HepG2 (cell line): Measurements from ENCODE around the gene CAMK1. TPM values are rescaled to one million over a fixed set of nuclear protein-coding genes. Genes with fewer than 3 reads are reported as not detected.

Source experiments
- ATAC-seq: fragments of 200-7000 bp; cut with Tn5 transposase; 3 replicates; pipeline ENCODE4 v1.9.1; 2020; ENCODE audit warnings: mild to moderate bottlenecking, moderate library complexity
- BruUV-seq: library from RNA; stranded (reverse); fragments of 400-500 nt; replicated peaks from 2 replicates; lab custom pipeline; 2021; lab: Mats Ljungman, UMichigan
- CTCF ChIA-PET: fragments of 300-600 bp; formaldehyde crosslinking; extraction: SDS; loops from one replicate; lab custom pipeline; 2021; ENCODE audit warnings: low total read pairs, inconsistent platforms, low intra/inter-chr PET ratio; lab: Yijun Ruan, JAX
- POLR2A ChIA-PET: fragments of 350-600 bp; sonication (Branson Sonifier 250); formaldehyde crosslinking; loops from one replicate; lab custom pipeline; 2020; ENCODE audit warnings: antibody characterized with exemption, inconsistent platforms; lab: Yijun Ruan, JAX
- DNase-seq: peaks from one replicate; pipeline ENCODE4 v3.0.0-alpha.2; 2015; ENCODE audit warnings: low spot score
- FAIRE-seq: peaks from 3 replicates; lab custom pipeline; 2011; peaks lifted over from hg19 to GRCh38; lab: Jason Lieb, UNC
- H2AFZ ChIP-seq: one replicate; pipeline ENCODE4 v1.6.1; 2011; ENCODE audit warnings: low read length, inconsistent platforms
- H3K27ac ChIP-seq: fragments of 300-600 bp; 3 replicates; pipeline ENCODE4 v1.8.0; 2011; ENCODE audit warnings: mixed run types, mild to moderate bottlenecking, mixed read lengths, low read length, inconsistent platforms; ENCODE audit not compliant: insufficient read depth; ENCODE audit errors: extremely low read length
- H3K27me3 ChIP-seq, 2 experiments: fragments of 200-600 bp in 1 of 2; 2 replicates in 1 of 2; 3 replicates in 1 of 2; pipeline versions ENCODE4 v1.6.0 to v1.8.0; 2011; ENCODE audit warnings: low read length in 2 of 2, mild to moderate bottlenecking in 2 of 2, moderate library complexity in 2 of 2, inconsistent platforms in 1 of 2; ENCODE audit not compliant: insufficient read depth in 2 of 2, control insufficient read depth in 1 of 2
- H3K36me3 ChIP-seq, 2 experiments: fragments of 200-600 bp in 1 of 2; replicated peaks in 1 of 2; 2 replicates in 1 of 2; 3 replicates in 1 of 2; pipeline versions ENCODE4 v1.5.1 to v1.8.0; 2011; ENCODE audit warnings: low read length in 2 of 2, inconsistent platforms in 1 of 2; ENCODE audit not compliant: insufficient read depth in 2 of 2, control insufficient read depth in 1 of 2
- H3K4me1 ChIP-seq: 2 replicates; pipeline ENCODE4 v1.5.1; 2012; ENCODE audit warnings: low read length, inconsistent platforms; ENCODE audit not compliant: insufficient read depth
- H3K4me2 ChIP-seq: 2 replicates; pipeline ENCODE4 v1.6.0; 2011; ENCODE audit warnings: low read depth, low read length, inconsistent platforms
- H3K4me3 ChIP-seq, 3 experiments: fragments of 200-600 bp in 1 of 3; sonication (generic), shearing (Covaris generic) in 1 of 3; replicated peaks in 1 of 3; 2 replicates each; pipeline ENCODE4 v1.5.1; 2011 to 2016; ENCODE audit warnings: low read length in 3 of 3, inconsistent platforms in 2 of 3, low read depth in 2 of 3, mild to moderate bottlenecking in 2 of 3, control low read depth in 1 of 3, mixed read lengths in 1 of 3; ENCODE audit not compliant: insufficient read depth in 1 of 3
- H3K79me2 ChIP-seq: one replicate; pipeline ENCODE4 v1.6.1; 2011; ENCODE audit warnings: low read length, inconsistent platforms; ENCODE audit not compliant: insufficient read depth
- H3K9ac ChIP-seq: 2 replicates; pipeline ENCODE4 v1.6.0; 2011; ENCODE audit warnings: mild to moderate bottlenecking, low read depth, low read length, inconsistent platforms; ENCODE audit not compliant: insufficient read depth
- H3K9me3 ChIP-seq: 2 replicates; pipeline ENCODE4 v1.5.1; 2012; ENCODE audit warnings: mild to moderate bottlenecking, low read length
- H4K20me1 ChIP-seq: 2 replicates; pipeline ENCODE4 v1.6.0; 2011; ENCODE audit warnings: inconsistent platforms, mild to moderate bottlenecking, low read length, moderate library complexity; ENCODE audit not compliant: insufficient read depth
- CEBPB ChIP-seq: IDR thresholded peaks from 2 replicates; pipeline ENCODE4 v1.6.1; 2011; ENCODE audit warnings: low read depth, low read length, improper control_type of control experiment, borderline replicate concordance
- CENPT ChIP-seq: sonication (generic); formaldehyde crosslinking; IDR thresholded peaks from 2 replicates; pipeline ENCODE4 v1.8.0; 2022; ENCODE audit warnings: low read depth, mild to moderate bottlenecking, moderate library complexity, missing genetic modification reagents
- FOXA3 ChIP-seq: IDR thresholded peaks from 2 replicates; pipeline ENCODE4 v1.6.1; 2016; ENCODE audit warnings: missing genetic modification reagents, missing compliant biosample characterization
- HNRNPH1 ChIP-seq: fragments of 200-400 bp; formaldehyde crosslinking; optimal IDR thresholded peaks from 2 replicates; pipeline ENCODE3; 2017; ENCODE audit warnings: mild to moderate bottlenecking, low read depth, low read length
- JUNB ChIP-seq: sonication (generic); formaldehyde crosslinking; IDR thresholded peaks from 2 replicates; pipeline ENCODE4 v1.8.0; 2022; ENCODE audit warnings: missing genetic modification reagents, mild to moderate bottlenecking, borderline replicate concordance
- MXI1 ChIP-seq: IDR thresholded peaks from 3 replicates; pipeline ENCODE4 v1.6.1; 2012; ENCODE audit warnings: low read depth, low read length, inconsistent platforms, borderline replicate concordance
- RBM22 ChIP-seq: fragments of 200-400 bp; formaldehyde crosslinking; optimal IDR thresholded peaks from 2 replicates; pipeline ENCODE3; 2017; ENCODE audit warnings: mild to moderate bottlenecking, low read length, moderate library complexity
- STAG1 ChIP-seq: sonication (generic); formaldehyde crosslinking; IDR thresholded peaks from 2 replicates; pipeline ENCODE4 v1.4.0; 2020; ENCODE audit warnings: missing genetic modification reagents
- ZNF552 ChIP-seq: sonication (generic); formaldehyde crosslinking; IDR thresholded peaks from 2 replicates; pipeline ENCODE4 v1.9.0; 2022; ENCODE audit warnings: missing genetic modification reagents, mild to moderate bottlenecking, borderline replicate concordance
- WGBS: methylation state at CpG from one replicate; pipeline ENCODE4 v1.1.6; 2017; ENCODE audit warnings: low lambda C conversion rate; 5-methylcytosine and 5-hydroxymethylcytosine counted together
- in situ Hi-C: cut with HindIII; loops from 2 replicates; pipeline ENCODE4 v1.10.0; 2017; ENCODE audit warnings: low pct_unique_long_range_greater_than_20kb; ENCODE audit not compliant: extremely low pct_ligation_motif_present
- intact Hi-C: fragments of 100-400 bp; cut with micrococcal nuclease; formaldehyde crosslinking; loops from one replicate; pipeline ENCODE4 v1.10.0; 2022; ENCODE audit not compliant: unreplicated experiment
- polyA plus RNA-seq, 8 experiments: library from polyadenylated mRNA; depleted of rRNA in 3 of 8; stranded (reverse) in 7 of 8; unstranded in 1 of 8; fragments of >200 nt; fragmentation: Illumina TruSeq in 4 of 8; extraction: Trizol in 4 of 8; gene quantifications; 2 replicates each; pipeline versions ENCODE4 v1.2.1 to v1.2.3, GENCODE V29; 2011 to 2016; ENCODE audit warnings: low read depth in 4 of 8, missing spikeins in 1 of 8, mixed read lengths in 1 of 8; ENCODE audit not compliant: insufficient read depth in 1 of 8
- total RNA-seq, 5 experiments: library from RNA; depleted of rRNA; stranded (reverse); fragments of >200 nt; fragmentation: Illumina TruSeq; extraction: Trizol; gene quantifications; 2 replicates each; pipeline ENCODE4 v1.2.3, GENCODE V29; 2016; ENCODE audit warnings: low read depth in 1 of 5
- TF ChIP-seq, protein P1 (sequence below): sonication (generic); formaldehyde crosslinking; IDR thresholded peaks from 2 replicates; pipeline ENCODE4 v1.5.0; 2020; ENCODE audit warnings: mild to moderate bottlenecking, missing genetic modification reagents, moderate library complexity
- TF ChIP-seq, protein P2 (sequence below): sonication (generic); formaldehyde crosslinking; IDR thresholded peaks from 2 replicates; pipeline ENCODE4 v1.5.1; 2020; ENCODE audit warnings: missing genetic modification reagents, mild to moderate bottlenecking, borderline replicate concordance
- TF ChIP-seq, protein P3 (sequence below): sonication (generic); formaldehyde crosslinking; IDR thresholded peaks from 2 replicates; pipeline ENCODE4 v1.5.0; 2020; ENCODE audit warnings: mild to moderate bottlenecking, missing genetic modification reagents, borderline replicate concordance

CAMK1 gene
- total and polyA plus RNA-seq, 2 of the 13 experiments (the other 11 are each of a cell fraction or from before 2014, with no cell fraction given) = 26.4 to 53.3 TPM

DNA sequence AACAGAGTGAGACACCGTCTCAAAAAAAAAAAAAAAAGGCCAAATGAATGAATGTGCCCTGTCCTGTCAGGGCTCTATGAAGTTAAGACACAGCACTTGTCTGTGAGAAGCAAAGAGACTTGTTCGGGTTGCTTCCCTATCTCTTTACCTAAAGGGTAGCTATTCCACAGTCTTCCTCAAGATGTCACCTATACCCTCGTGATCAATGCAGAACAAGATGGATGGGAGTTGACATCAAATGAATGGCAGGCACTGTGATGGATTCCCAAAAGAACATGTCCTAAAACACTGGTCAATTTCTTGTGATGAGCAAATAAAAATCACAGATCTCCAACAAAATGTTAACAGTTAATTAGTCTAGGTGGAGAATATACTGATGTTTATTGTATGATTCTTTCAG lies 13.0 kb upstream of the CAMK1 start:
- no peaks in the 10 kb centered on the region for H4K20me1 ChIP-seq
- peak; percentile 57 for TF ChIP-seq STAG1
- no peak for TF ChIP-seq MXI1
- TF ChIP-seq CEBPB = no peak
- TF ChIP-seq, protein P1, sequence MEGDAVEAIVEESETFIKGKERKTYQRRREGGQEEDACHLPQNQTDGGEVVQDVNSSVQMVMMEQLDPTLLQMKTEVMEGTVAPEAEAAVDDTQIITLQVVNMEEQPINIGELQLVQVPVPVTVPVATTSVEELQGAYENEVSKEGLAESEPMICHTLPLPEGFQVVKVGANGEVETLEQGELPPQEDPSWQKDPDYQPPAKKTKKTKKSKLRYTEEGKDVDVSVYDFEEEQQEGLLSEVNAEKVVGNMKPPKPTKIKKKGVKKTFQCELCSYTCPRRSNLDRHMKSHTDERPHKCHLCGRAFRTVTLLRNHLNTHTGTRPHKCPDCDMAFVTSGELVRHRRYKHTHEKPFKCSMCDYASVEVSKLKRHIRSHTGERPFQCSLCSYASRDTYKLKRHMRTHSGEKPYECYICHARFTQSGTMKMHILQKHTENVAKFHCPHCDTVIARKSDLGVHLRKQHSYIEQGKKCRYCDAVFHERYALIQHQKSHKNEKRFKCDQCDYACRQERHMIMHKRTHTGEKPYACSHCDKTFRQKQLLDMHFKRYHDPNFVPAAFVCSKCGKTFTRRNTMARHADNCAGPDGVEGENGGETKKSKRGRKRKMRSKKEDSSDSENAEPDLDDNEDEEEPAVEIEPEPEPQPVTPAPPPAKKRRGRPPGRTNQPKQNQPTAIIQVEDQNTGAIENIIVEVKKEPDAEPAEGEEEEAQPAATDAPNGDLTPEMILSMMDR (CRISPR knock-in tag) = peak; percentile 44
- no peak for TF ChIP-seq RBM22
- TF ChIP-seq CENPT (CRISPR knock-in tag) = no peak
- TF ChIP-seq HNRNPH1 = no peak
- TF ChIP-seq FOXA3 (CRISPR knock-in tag) = no peak
- TF ChIP-seq, protein P2, sequence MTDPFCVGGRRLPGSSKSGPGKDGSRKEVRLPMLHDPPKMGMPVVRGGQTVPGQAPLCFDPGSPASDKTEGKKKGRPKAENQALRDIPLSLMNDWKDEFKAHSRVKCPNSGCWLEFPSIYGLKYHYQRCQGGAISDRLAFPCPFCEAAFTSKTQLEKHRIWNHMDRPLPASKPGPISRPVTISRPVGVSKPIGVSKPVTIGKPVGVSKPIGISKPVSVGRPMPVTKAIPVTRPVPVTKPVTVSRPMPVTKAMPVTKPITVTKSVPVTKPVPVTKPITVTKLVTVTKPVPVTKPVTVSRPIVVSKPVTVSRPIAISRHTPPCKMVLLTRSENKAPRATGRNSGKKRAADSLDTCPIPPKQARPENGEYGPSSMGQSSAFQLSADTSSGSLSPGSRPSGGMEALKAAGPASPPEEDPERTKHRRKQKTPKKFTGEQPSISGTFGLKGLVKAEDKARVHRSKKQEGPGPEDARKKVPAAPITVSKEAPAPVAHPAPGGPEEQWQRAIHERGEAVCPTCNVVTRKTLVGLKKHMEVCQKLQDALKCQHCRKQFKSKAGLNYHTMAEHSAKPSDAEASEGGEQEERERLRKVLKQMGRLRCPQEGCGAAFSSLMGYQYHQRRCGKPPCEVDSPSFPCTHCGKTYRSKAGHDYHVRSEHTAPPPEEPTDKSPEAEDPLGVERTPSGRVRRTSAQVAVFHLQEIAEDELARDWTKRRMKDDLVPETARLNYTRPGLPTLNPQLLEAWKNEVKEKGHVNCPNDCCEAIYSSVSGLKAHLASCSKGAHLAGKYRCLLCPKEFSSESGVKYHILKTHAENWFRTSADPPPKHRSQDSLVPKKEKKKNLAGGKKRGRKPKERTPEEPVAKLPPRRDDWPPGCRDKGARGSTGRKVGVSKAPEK (CRISPR knock-in tag) = no peak
- TF ChIP-seq, protein P3, sequence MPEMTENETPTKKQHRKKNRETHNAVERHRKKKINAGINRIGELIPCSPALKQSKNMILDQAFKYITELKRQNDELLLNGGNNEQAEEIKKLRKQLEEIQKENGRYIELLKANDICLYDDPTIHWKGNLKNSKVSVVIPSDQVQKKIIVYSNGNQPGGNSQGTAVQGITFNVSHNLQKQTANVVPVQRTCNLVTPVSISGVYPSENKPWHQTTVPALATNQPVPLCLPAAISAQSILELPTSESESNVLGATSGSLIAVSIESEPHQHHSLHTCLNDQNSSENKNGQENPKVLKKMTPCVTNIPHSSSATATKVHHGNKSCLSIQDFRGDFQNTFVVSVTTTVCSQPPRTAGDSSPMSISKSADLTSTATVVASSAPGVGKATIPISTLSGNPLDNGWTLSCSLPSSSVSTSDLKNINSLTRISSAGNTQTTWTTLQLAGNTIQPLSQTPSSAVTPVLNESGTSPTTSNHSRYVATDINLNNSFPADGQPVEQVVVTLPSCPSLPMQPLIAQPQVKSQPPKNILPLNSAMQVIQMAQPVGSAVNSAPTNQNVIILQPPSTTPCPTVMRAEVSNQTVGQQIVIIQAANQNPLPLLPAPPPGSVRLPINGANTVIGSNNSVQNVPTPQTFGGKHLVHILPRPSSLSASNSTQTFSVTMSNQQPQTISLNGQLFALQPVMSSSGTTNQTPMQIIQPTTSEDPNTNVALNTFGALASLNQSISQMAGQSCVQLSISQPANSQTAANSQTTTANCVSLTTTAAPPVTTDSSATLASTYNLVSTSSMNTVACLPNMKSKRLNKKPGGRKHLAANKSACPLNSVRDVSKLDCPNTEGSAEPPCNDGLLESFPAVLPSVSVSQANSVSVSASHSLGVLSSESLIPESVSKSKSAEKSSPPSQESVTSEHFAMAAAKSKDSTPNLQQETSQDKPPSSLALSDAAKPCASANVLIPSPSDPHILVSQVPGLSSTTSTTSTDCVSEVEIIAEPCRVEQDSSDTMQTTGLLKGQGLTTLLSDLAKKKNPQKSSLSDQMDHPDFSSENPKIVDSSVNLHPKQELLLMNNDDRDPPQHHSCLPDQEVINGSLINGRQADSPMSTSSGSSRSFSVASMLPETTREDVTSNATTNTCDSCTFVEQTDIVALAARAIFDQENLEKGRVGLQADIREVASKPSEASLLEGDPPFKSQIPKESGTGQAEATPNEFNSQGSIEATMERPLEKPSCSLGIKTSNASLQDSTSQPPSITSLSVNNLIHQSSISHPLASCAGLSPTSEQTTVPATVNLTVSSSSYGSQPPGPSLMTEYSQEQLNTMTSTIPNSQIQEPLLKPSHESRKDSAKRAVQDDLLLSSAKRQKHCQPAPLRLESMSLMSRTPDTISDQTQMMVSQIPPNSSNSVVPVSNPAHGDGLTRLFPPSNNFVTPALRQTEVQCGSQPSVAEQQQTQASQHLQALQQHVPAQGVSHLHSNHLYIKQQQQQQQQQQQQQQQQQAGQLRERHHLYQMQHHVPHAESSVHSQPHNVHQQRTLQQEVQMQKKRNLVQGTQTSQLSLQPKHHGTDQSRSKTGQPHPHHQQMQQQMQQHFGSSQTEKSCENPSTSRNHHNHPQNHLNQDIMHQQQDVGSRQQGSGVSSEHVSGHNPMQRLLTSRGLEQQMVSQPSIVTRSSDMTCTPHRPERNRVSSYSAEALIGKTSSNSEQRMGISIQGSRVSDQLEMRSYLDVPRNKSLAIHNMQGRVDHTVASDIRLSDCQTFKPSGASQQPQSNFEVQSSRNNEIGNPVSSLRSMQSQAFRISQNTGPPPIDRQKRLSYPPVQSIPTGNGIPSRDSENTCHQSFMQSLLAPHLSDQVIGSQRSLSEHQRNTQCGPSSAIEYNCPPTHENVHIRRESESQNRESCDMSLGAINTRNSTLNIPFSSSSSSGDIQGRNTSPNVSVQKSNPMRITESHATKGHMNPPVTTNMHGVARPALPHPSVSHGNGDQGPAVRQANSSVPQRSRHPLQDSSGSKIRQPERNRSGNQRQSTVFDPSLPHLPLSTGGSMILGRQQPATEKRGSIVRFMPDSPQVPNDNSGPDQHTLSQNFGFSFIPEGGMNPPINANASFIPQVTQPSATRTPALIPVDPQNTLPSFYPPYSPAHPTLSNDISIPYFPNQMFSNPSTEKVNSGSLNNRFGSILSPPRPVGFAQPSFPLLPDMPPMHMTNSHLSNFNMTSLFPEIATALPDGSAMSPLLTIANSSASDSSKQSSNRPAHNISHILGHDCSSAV = no peak
- no peak for TF ChIP-seq JUNB (CRISPR knock-in tag)
- TF ChIP-seq ZNF552 (CRISPR knock-in tag) = no peak
- H3K36me3 ChIP-seq = peaks cover 22 to 52% of the 10 kb centered on the region in 2 experiments
- H3K4me1 ChIP-seq = peaks cover 16% of the 10 kb centered on the region
- ATAC-seq (0 out of 3 replicates have a peak, but pooled peaks have one; percentile 12), DNase-seq (no peak), FAIRE-seq (peak; percentile 67)
- ChIA-PET POLR2A (interaction anchor here (1.2 to 2.5 kb wide), 2 partner anchors 10 to 119 kb away, joined by 4 to 15 read pairs; partner anchors contain the start of genes ARPC4 and TADA3), CTCF (no interaction called here)
- no peaks in the 10 kb centered on the region for H3K27me3 ChIP-seq
- BruUV-seq = no TSS peak
- intact Hi-C loops (no loop called here), in situ Hi-C loops (no loop called here)
- H3K9ac ChIP-seq = no peak overlapping the region
- H3K9me3 ChIP-seq = no peaks in the 10 kb centered on the region
- 69% methylated on average over 3 of the region's 3 CpGs for WGBS
- no peak overlapping the region for H3K27ac ChIP-seq
- no peak overlapping the region for H3K4me3 ChIP-seq
- H3K79me2 ChIP-seq = no peaks in the 10 kb centered on the region
- H2AFZ ChIP-seq = no peak overlapping the region
- no peak overlapping the region for H3K4me2 ChIP-seq
